ENCODE data around the gene DMPK.
"Not testable (repeated sequence)": the region's sequence is repeated elsewhere in the genome, so short reads cannot be mapped to it uniquely, and the experiment has no call there.

DMPK gene

DNA sequence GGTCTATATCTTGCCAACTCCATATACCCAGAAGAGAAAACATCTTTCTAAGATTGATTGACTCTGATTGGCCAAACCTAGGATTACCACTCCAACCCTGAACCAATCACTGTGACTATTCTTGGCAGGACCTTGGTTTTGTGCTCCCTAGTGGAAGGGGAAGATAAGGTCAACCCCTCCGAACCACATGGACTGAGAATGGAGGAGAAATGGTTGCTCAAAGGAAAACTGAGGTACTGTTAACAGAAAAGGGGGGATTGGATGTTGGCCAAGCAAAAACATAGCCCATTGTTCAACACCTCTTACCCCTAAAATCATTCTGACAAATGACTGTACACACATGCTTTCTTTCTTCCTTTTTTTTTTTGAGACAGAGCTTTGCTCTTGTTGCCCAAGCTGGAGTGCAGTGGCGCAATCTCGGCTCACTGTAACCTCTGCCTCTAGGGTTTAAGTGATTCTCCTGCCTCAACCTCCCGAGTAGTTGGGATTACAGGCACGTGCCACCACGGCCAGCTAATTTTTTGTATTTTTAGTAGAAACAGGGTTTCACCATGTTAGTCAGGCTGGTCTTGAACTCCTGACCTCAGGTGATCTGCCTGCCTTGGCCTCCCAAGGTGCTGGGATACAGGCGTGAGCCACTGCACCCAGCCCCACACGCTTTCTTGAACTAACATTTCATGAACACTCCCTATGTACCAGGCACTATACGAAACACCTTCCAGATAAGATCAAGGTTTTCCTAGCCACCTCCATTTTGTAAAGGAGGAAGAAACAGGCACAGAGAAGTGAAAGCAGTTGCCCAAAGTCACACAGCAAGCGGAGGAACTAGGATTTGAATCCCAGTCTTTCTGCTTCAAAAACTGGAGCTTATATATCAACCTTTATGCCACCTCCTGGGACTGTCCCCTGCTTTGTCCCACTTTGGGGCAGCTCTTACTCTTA, 42.5 kb downstream of the DMPK start:
- no peak for DNase-seq (ENCODE audit: low read depth)

DNA sequence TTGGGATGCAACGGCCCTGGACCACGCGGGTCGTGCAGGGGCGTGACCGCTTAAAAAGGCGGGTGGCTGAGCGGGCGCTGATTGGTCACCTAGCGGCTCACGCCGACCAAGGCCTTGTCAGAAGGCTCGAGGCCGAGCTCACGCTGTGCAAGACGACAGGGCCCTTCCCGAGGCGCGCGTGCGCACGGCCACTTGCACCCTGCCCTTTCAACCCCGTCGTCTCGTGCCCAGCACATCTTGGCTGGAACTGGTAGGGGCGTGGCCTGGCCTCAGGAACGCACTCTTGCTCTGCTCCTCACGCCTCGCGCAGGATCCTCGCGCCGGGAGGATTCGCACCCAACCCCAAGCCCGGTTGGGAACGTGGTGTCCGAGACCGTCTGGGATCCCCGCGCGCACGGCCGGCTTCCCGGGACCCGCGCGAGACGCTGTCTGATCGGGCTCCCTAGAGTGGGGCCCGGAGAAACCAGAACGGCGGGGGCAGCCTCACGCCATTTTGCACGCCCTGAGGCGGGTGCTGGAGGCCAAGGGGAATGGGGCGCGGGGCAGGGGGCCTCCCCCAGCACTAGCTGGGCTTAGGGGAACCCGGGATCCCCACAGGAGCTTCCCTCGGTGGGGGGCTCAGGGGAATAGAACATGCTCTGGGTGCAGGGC, 49.0 kb downstream of the DMPK start, which contains the start of gene MEIOSIN:
MEIOSIN (plus strand) TSS at position 280 of the 651 bp plus-strand sequence. CDS start 1,938 bp downstream, outside the sequence.
- DNase-seq (ENCODE audit: low read depth): no peak

DNA sequence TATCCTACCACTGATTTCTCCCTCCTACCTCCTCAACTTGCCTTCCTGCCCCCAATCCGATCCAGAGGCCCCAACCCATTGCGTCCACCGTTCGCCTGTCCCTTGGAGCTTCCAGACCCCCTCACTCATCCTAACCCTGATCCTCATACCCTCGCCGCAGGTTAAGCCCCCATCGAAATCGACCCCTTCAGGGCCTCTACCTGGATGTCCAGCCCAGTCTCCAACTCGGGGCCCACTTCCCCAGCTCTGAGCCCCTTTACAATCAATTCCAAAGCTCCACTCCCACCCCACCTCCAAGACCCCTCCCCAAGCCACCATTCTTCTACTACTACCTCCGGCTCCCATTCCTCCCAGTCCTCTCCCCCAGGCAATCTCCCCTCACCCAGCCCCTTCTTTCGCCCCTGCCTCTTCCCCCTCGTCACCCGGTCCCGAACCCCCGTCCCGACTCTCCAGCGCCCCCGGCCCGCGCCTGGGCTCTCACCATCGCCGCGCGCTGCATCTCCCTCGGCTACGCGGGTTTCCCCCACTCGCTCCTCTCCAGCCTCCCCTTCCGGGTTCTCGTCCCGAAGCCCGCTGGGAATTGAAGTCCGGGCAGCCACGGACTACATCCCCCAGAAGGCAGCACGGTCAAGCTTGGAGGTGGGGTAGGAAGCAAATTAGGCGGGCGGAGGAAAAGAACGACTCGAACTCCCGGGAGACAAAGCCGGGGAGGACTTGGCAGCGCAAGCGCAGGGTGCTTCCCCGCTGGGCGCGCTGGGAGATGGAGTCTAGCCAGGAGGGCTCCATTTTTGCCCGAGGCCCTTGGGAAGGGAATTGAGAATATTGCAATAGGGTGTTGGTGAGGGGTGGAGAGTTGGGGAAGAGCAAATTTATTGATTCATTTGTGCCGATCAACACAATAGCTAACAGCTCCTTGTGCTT, 51.7 kb downstream of the DMPK start, which contains the start of gene FBXO46:
FBXO46 (minus strand) TSS at position 529 of the 921 bp plus-strand sequence. CDS start 17,401 bp downstream, outside the sequence.
- peak; percentile 86 for DNase-seq (ENCODE audit: low read depth)

DNA sequence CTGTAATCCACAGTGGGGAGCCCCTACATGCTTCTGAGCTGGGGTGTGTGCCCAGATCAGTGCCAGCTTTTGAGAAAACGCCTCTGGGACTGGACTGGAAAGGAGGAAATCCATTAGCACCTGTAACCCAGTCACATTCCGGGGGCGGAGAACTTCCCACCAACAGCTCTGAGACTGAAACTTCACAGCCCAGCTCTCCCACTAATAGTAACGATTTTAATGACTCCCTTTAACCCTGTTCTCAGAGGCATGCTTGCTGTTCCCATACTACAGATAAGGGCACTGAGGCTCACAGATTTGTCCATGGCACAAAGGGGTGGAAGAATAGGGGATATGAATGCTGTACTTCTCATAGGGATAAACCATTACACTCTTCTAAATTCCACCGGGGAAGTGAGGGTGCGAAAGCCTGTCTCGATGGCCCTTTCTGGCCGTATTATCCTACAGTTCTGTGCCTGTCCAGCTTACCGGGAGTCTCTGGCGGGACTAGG, 52.4 kb downstream of the DMPK start:
- no peak for DNase-seq (ENCODE audit: low read depth)

DNA sequence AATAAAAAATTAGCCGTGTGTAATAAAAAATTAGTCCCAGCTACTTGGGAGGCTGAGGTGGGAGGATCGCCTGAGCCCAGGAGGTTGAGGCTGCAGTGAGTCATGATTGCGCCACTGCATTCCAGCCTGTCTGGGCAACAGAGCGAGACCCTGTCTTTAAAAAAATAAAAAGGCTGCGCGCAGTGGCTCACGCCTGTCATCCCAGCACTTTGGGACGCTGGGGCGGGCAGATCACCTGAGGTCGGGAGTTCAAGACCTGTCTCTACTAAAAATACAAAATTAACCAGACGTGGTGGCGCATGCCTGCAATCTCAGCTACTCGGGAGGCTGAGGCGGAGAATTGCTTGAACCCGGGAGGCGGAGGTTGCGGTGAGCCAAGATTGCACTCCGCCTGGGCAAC, 53.6 kb downstream of the DMPK start:
- not testable (repeated sequence) for DNase-seq (ENCODE audit: low read depth)

DNA sequence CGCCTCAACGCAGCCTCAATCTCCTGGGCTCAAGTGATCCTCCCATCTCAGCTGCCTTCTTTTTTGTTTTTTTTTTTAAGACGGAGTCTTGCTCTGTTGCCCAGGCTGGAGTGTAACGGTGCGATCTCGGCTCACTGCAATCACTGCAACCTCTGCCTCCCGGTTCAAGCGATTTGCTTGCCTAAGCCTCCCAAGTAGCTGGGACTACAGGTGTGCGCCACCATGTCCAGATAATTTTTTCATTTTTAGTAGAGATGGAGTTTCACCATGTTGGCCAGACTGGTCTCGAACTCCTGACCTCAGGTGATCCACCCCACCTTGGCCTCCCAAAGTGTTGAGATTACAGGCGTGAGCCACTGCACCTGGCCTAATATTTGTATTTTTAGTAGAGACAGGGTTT, 62.2 kb downstream of the DMPK start:
- DNase-seq (ENCODE audit: low read depth): not testable (repeated sequence)
